HEK293 (cell line): ENCODE data around the gene ZNF503.

Source experiments
- GLI2 ChIP-seq: fragments of 450-650 bp; formaldehyde crosslinking; IDR thresholded peaks from 2 replicates; pipeline ENCODE4; 2017; ENCODE audit warnings: missing biosample characterization, missing genetic modification characterization, low read depth, borderline replicate concordance
- KLF8 ChIP-seq: fragments of 450-650 bp; formaldehyde crosslinking; IDR thresholded peaks from 2 replicates; pipeline ENCODE4 v1.5.1; 2016; ENCODE audit warnings: missing biosample characterization, missing genetic modification characterization
- SCRT2 ChIP-seq: fragments of 450-650 bp; formaldehyde crosslinking; IDR thresholded peaks from 2 replicates; pipeline ENCODE4 v1.5.1; 2016; ENCODE audit warnings: missing biosample characterization, missing genetic modification characterization
- YY2 ChIP-seq: fragments of 450-650 bp; formaldehyde crosslinking; IDR thresholded peaks from 2 replicates; pipeline ENCODE4 v1.5.1; 2016; ENCODE audit warnings: missing biosample characterization, missing genetic modification characterization
- ZBTB8A ChIP-seq: fragments of 450-650 bp; formaldehyde crosslinking; IDR thresholded peaks from 2 replicates; pipeline ENCODE4 v1.5.1; 2016; ENCODE audit warnings: missing biosample characterization, missing genetic modification characterization
- ZNF223 ChIP-seq: fragments of 450-650 bp; formaldehyde crosslinking; IDR thresholded peaks from 2 replicates; pipeline ENCODE4 v1.5.1; 2016; ENCODE audit warnings: missing biosample characterization, missing genetic modification characterization
- ZNF335 ChIP-seq: fragments of 450-650 bp; formaldehyde crosslinking; conservative IDR thresholded peaks from 2 replicates; pipeline ENCODE4 v1.5.1; 2016; ENCODE audit warnings: missing biosample characterization, missing genetic modification characterization
- ZNF394 ChIP-seq: fragments of 450-650 bp; formaldehyde crosslinking; IDR thresholded peaks from 2 replicates; pipeline ENCODE4 v1.5.1; 2016; ENCODE audit warnings: missing biosample characterization, missing genetic modification characterization, mild to moderate bottlenecking, moderate library complexity, borderline replicate concordance
- ZNF433 ChIP-seq: fragments of 450-650 bp; formaldehyde crosslinking; IDR thresholded peaks from 2 replicates; pipeline ENCODE4 v1.5.1; 2016; ENCODE audit warnings: missing biosample characterization, missing genetic modification characterization, low read depth
- ZNF548 ChIP-seq: fragments of 450-650 bp; formaldehyde crosslinking; IDR thresholded peaks from 2 replicates; pipeline ENCODE4 v1.5.1; 2016; ENCODE audit warnings: missing biosample characterization, missing genetic modification characterization
- ZNF660 ChIP-seq: fragments of 450-650 bp; IDR thresholded peaks from 2 replicates; pipeline ENCODE4 v1.5.1; 2018; ENCODE audit warnings: missing biosample characterization, mild to moderate bottlenecking, missing genetic modification characterization
- TF ChIP-seq, protein P1 (sequence below): fragments of 450-650 bp; formaldehyde crosslinking; IDR thresholded peaks from 2 replicates; pipeline ENCODE4 v1.5.1; 2017; ENCODE audit warnings: missing biosample characterization, missing genetic modification characterization
- TF ChIP-seq, protein P2 (sequence below): fragments of 450-650 bp; formaldehyde crosslinking; IDR thresholded peaks from 2 replicates; pipeline ENCODE4 v1.5.1; 2017; ENCODE audit warnings: missing biosample characterization, missing genetic modification characterization
- TF ChIP-seq, protein P3 (sequence below): fragments of 450-650 bp; formaldehyde crosslinking; IDR thresholded peaks from 2 replicates; pipeline ENCODE4 v1.5.1; 2016; ENCODE audit warnings: missing biosample characterization, missing genetic modification characterization
- TF ChIP-seq, protein P4 (sequence below): fragments of 450-650 bp; IDR thresholded peaks from 2 replicates; pipeline ENCODE4 v1.5.1; 2018; ENCODE audit warnings: missing biosample characterization, mild to moderate bottlenecking, missing genetic modification characterization
- TF ChIP-seq, protein P5 (sequence below): fragments of 450-650 bp; formaldehyde crosslinking; IDR thresholded peaks from 2 replicates; pipeline ENCODE4 v1.5.1; 2016; ENCODE audit warnings: missing biosample characterization, missing genetic modification characterization
- TF ChIP-seq, protein P6 (sequence below): fragments of 450-650 bp; formaldehyde crosslinking; conservative IDR thresholded peaks from 2 replicates; pipeline ENCODE4 v1.5.1; 2016; ENCODE audit warnings: low read depth, missing biosample characterization, missing genetic modification characterization
- TF ChIP-seq, protein P7 (sequence below): fragments of 450-650 bp; formaldehyde crosslinking; IDR thresholded peaks from 2 replicates; pipeline ENCODE4 v1.5.1; 2016; ENCODE audit warnings: missing biosample characterization, missing genetic modification characterization, borderline replicate concordance

The ZNF503 gene

DNA sequence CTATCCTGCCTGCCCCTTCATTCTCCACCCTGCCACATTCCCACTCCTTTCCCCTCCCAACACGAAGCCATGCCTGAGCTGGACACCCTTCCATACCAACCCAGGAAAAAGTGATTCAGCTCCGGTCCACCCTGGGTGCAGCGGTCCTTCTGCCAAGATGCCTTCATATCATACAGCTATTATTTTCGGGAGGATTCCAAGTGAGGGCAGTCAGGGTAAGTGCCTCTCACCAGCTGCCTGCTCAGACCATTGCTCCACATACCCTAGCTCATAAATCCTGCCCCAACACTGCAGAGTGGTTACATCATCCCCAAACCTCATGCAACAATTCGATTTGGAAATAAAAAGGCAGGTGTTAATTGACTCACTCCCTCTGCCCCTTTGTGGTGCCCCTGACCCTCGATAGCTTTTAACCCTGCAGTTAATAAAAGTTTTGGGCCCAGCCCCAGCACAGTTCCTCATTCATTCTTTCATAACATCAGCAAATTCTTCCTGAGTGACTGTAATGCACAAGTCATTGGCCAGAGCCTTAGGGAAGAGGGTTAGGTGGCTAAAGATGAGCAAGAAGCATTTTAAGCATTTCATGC lies 42.6 kb downstream of the ZNF503 start (continued):
- TF ChIP-seq ZNF548 (tag by site-specific recombination), result 0 out of 2 replicates have a peak, but pooled peaks have one; percentile 54
- peak; percentile 14 for TF ChIP-seq YY2 (tag by site-specific recombination)
- TF ChIP-seq ZNF433 (tag by site-specific recombination), result no peak
- peak; percentile 87; the same call in 1 of the 2 replicates for TF ChIP-seq ZNF660 (tag by site-specific recombination)
- peak; percentile 79 for TF ChIP-seq ZBTB8A (tag by site-specific recombination)
- TF ChIP-seq ZNF223, result no peak; the same call in 1 of the 2 replicates
- TF ChIP-seq, protein P1, sequence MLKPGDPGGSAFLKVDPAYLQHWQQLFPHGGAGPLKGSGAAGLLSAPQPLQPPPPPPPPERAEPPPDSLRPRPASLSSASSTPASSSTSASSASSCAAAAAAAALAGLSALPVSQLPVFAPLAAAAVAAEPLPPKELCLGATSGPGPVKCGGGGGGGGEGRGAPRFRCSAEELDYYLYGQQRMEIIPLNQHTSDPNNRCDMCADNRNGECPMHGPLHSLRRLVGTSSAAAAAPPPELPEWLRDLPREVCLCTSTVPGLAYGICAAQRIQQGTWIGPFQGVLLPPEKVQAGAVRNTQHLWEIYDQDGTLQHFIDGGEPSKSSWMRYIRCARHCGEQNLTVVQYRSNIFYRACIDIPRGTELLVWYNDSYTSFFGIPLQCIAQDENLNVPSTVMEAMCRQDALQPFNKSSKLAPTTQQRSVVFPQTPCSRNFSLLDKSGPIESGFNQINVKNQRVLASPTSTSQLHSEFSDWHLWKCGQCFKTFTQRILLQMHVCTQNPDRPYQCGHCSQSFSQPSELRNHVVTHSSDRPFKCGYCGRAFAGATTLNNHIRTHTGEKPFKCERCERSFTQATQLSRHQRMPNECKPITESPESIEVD (tag by site-specific recombination), result peak; percentile 89
- peak; percentile 83 for TF ChIP-seq ZNF335 (tag by site-specific recombination)
- TF ChIP-seq KLF8, result peak; percentile 71
- TF ChIP-seq, protein P2, sequence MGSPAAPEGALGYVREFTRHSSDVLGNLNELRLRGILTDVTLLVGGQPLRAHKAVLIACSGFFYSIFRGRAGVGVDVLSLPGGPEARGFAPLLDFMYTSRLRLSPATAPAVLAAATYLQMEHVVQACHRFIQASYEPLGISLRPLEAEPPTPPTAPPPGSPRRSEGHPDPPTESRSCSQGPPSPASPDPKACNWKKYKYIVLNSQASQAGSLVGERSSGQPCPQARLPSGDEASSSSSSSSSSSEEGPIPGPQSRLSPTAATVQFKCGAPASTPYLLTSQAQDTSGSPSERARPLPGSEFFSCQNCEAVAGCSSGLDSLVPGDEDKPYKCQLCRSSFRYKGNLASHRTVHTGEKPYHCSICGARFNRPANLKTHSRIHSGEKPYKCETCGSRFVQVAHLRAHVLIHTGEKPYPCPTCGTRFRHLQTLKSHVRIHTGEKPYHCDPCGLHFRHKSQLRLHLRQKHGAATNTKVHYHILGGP (tag by site-specific recombination), result peak; percentile 89
- TF ChIP-seq GLI2 (tag by site-specific recombination), result peak; percentile 80
- TF ChIP-seq ZNF394, result peak; percentile 72
- TF ChIP-seq, protein P3, sequence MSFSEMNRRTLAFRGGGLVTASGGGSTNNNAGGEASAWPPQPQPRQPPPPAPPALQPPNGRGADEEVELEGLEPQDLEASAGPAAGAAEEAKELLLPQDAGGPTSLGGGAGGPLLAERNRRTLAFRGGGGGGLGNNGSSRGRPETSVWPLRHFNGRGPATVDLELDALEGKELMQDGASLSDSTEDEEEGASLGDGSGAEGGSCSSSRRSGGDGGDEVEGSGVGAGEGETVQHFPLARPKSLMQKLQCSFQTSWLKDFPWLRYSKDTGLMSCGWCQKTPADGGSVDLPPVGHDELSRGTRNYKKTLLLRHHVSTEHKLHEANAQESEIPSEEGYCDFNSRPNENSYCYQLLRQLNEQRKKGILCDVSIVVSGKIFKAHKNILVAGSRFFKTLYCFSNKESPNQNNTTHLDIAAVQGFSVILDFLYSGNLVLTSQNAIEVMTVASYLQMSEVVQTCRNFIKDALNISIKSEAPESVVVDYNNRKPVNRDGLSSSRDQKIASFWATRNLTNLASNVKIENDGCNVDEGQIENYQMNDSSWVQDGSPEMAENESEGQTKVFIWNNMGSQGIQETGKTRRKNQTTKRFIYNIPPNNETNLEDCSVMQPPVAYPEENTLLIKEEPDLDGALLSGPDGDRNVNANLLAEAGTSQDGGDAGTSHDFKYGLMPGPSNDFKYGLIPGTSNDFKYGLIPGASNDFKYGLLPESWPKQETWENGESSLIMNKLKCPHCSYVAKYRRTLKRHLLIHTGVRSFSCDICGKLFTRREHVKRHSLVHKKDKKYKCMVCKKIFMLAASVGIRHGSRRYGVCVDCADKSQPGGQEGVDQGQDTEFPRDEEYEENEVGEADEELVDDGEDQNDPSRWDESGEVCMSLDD (tag by site-specific recombination), result no peak
- TF ChIP-seq SCRT2, result peak; percentile 98
- TF ChIP-seq, protein P4, sequence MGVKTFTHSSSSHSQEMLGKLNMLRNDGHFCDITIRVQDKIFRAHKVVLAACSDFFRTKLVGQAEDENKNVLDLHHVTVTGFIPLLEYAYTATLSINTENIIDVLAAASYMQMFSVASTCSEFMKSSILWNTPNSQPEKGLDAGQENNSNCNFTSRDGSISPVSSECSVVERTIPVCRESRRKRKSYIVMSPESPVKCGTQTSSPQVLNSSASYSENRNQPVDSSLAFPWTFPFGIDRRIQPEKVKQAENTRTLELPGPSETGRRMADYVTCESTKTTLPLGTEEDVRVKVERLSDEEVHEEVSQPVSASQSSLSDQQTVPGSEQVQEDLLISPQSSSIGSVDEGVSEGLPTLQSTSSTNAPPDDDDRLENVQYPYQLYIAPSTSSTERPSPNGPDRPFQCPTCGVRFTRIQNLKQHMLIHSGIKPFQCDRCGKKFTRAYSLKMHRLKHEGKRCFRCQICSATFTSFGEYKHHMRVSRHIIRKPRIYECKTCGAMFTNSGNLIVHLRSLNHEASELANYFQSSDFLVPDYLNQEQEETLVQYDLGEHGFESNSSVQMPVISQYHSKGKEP (tag by site-specific recombination), result peak; percentile 94
- TF ChIP-seq, protein P5, sequence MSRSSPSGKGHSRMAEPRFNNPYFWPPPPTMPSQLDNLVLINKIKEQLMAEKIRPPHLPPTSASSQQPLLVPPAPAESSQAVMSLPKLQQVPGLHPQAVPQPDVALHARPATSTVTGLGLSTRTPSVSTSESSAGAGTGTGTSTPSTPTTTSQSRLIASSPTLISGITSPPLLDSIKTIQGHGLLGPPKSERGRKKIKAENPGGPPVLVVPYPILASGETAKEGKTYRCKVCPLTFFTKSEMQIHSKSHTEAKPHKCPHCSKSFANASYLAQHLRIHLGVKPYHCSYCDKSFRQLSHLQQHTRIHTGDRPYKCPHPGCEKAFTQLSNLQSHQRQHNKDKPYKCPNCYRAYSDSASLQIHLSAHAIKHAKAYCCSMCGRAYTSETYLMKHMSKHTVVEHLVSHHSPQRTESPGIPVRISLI (tag by site-specific recombination), result peak; percentile 74
- TF ChIP-seq, protein P6, sequence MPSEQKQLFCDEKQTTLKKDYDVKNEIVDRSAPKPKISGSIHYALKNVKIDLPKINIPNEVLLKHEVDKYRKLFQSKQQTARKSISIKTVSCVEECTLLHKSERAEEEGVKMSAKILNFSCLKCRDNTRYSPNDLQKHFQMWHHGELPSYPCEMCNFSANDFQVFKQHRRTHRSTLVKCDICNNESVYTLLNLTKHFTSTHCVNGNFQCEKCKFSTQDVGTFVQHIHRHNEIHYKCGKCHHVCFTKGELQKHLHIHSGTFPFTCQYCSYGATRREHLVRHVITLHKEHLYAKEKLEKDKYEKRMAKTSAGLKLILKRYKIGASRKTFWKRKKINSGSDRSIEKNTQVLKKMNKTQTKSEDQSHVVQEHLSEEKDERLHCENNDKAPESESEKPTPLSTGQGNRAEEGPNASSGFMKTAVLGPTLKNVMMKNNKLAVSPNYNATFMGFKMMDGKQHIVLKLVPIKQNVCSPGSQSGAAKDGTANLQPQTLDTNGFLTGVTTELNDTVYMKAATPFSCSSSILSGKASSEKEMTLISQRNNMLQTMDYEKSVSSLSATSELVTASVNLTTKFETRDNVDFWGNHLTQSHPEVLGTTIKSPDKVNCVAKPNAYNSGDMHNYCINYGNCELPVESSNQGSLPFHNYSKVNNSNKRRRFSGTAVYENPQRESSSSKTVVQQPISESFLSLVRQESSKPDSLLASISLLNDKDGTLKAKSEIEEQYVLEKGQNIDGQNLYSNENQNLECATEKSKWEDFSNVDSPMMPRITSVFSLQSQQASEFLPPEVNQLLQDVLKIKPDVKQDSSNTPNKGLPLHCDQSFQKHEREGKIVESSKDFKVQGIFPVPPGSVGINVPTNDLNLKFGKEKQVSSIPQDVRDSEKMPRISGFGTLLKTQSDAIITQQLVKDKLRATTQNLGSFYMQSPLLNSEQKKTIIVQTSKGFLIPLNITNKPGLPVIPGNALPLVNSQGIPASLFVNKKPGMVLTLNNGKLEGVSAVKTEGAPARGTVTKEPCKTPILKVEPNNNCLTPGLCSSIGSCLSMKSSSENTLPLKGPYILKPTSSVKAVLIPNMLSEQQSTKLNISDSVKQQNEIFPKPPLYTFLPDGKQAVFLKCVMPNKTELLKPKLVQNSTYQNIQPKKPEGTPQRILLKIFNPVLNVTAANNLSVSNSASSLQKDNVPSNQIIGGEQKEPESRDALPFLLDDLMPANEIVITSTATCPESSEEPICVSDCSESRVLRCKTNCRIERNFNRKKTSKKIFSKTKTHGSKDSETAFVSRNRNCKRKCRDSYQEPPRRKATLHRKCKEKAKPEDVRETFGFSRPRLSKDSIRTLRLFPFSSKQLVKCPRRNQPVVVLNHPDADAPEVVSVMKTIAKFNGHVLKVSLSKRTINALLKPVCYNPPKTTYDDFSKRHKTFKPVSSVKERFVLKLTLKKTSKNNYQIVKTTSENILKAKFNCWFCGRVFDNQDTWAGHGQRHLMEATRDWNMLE (tag by site-specific recombination), result peak; percentile 74
- TF ChIP-seq, protein P7, sequence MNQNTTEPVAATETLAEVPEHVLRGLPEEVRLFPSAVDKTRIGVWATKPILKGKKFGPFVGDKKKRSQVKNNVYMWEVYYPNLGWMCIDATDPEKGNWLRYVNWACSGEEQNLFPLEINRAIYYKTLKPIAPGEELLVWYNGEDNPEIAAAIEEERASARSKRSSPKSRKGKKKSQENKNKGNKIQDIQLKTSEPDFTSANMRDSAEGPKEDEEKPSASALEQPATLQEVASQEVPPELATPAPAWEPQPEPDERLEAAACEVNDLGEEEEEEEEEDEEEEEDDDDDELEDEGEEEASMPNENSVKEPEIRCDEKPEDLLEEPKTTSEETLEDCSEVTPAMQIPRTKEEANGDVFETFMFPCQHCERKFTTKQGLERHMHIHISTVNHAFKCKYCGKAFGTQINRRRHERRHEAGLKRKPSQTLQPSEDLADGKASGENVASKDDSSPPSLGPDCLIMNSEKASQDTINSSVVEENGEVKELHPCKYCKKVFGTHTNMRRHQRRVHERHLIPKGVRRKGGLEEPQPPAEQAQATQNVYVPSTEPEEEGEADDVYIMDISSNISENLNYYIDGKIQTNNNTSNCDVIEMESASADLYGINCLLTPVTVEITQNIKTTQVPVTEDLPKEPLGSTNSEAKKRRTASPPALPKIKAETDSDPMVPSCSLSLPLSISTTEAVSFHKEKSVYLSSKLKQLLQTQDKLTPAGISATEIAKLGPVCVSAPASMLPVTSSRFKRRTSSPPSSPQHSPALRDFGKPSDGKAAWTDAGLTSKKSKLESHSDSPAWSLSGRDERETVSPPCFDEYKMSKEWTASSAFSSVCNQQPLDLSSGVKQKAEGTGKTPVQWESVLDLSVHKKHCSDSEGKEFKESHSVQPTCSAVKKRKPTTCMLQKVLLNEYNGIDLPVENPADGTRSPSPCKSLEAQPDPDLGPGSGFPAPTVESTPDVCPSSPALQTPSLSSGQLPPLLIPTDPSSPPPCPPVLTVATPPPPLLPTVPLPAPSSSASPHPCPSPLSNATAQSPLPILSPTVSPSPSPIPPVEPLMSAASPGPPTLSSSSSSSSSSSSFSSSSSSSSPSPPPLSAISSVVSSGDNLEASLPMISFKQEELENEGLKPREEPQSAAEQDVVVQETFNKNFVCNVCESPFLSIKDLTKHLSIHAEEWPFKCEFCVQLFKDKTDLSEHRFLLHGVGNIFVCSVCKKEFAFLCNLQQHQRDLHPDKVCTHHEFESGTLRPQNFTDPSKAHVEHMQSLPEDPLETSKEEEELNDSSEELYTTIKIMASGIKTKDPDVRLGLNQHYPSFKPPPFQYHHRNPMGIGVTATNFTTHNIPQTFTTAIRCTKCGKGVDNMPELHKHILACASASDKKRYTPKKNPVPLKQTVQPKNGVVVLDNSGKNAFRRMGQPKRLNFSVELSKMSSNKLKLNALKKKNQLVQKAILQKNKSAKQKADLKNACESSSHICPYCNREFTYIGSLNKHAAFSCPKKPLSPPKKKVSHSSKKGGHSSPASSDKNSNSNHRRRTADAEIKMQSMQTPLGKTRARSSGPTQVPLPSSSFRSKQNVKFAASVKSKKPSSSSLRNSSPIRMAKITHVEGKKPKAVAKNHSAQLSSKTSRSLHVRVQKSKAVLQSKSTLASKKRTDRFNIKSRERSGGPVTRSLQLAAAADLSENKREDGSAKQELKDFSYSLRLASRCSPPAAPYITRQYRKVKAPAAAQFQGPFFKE (tag by site-specific recombination), result no peak
